Rectal smooth muscle tissue (tissue), 1 donor: ENCODE measurements around the gene GDPD4.

Source experiments
- H3K27ac ChIP-seq: one replicate; pipeline ENCODE4 v1.7.0; 2013; ENCODE audit warnings: low read depth, low read length, inconsistent platforms
- H3K27me3 ChIP-seq: one replicate; pipeline ENCODE4 v1.7.0; 2013; ENCODE audit warnings: low read length; ENCODE audit not compliant: control insufficient read depth, insufficient read depth
- H3K36me3 ChIP-seq: one replicate; pipeline ENCODE4 v1.7.0; 2013; ENCODE audit warnings: low read length; ENCODE audit not compliant: control insufficient read depth, insufficient read depth
- H3K4me1 ChIP-seq: one replicate; pipeline ENCODE4 v1.7.0; 2013; ENCODE audit warnings: low read length; ENCODE audit not compliant: control insufficient read depth, insufficient read depth
- H3K4me3 ChIP-seq: one replicate; pipeline ENCODE4 v1.7.0; 2013; ENCODE audit warnings: low read length
- H3K9ac ChIP-seq: one replicate; pipeline ENCODE4 v1.7.0; 2013; ENCODE audit warnings: low read length

GDPD4 gene

DNA sequence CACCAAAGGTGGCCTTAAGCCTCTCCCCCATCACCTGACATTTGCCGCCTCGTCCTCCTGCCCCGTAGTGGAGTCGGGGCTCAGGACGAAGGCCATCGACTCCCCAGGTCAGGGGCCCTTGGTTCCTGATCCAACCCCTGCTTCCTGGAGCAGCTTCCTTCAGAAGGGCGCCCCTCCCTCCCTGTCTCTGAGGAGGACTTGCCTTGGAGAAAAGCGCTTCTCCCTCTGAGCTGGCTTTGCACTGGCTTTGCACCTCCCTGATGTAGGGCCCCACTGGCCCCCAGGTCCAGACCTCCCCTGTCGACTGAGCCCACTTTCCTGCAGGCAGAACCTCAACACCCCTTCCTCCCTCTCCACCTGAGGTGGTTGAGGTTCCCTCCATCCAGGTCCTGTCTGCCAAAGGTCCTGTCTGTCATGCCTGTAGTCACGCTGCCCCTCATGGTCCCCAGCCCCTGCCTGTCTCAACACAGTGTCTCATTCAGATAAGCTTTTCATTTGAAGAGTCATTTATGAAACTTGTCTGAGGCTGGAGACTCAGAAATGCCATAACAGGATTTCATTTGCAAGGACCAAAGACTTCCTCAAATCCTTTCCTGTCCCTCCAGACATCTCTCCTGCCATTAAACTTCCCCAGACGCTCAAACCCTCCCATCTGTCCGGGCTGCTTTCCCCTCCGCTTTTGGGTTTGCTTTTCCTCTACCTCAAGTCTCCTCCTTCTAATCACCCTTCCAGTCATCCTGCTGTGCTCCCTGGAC, 95.0 kb downstream of the GDPD4 start:
- no peak overlapping the region for H3K9ac ChIP-seq
- H3K27ac ChIP-seq = no peak overlapping the region
- H3K27me3 ChIP-seq = no peaks in the 10 kb centered on the region
- H3K4me1 ChIP-seq = no peaks in the 10 kb centered on the region
- H3K36me3 ChIP-seq = no peaks in the 10 kb centered on the region
- H3K4me3 ChIP-seq = no peak overlapping the region

DNA sequence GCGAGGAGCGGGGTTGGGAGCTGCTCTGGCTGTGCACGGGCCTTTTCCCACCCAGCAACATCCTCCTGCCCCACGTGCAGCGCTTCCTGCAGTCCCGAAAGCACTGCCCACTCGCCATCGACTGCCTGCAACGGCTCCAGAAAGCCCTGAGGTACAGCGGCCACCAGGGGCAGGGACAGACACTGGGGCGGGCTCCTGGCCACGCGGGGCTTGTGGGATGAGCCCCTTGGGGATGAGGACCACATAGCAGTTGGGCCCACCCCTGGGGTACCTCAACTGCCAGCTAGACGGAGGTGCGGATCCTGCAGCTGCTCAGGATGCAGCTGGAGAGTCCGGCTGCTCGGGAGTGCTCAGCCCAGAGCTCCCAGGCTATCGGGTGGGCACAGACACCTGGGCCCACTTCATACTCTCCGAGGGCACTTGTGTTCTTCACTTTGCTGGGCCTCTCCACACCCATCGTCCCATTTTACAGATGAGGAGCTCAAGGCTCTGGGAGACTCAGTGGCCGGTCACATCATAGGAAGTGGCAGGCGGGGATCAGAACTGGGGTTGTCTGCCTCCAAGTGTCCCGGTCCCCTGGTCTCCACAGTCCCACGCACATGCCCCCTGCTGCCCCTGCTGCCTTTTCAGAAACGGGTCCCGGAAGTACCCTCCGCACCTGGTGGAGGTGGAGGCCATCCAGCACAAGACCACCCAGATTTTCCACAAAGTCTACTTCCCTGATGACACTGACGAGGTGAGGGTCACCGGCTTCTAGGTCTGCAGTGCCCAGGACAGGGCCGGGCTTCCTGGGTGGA, 95.8 kb downstream of the GDPD4 start:
- no peaks in the 10 kb centered on the region for H3K27me3 ChIP-seq
- no peak overlapping the region for H3K27ac ChIP-seq
- no peaks in the 10 kb centered on the region for H3K4me1 ChIP-seq
- H3K36me3 ChIP-seq = no peaks in the 10 kb centered on the region
- H3K9ac ChIP-seq = no peak overlapping the region
- no peak overlapping the region for H3K4me3 ChIP-seq

GRCh38 chr11:77204754-77205466, 96.6 kb downstream of the GDPD4 start:
- no peak overlapping the region for H3K9ac ChIP-seq
- no peak overlapping the region for H3K4me3 ChIP-seq
- no peaks in the 10 kb centered on the region for H3K36me3 ChIP-seq
- no peak overlapping the region for H3K27ac ChIP-seq
- no peaks in the 10 kb centered on the region for H3K4me1 ChIP-seq
- H3K27me3 ChIP-seq = no peaks in the 10 kb centered on the region

DNA sequence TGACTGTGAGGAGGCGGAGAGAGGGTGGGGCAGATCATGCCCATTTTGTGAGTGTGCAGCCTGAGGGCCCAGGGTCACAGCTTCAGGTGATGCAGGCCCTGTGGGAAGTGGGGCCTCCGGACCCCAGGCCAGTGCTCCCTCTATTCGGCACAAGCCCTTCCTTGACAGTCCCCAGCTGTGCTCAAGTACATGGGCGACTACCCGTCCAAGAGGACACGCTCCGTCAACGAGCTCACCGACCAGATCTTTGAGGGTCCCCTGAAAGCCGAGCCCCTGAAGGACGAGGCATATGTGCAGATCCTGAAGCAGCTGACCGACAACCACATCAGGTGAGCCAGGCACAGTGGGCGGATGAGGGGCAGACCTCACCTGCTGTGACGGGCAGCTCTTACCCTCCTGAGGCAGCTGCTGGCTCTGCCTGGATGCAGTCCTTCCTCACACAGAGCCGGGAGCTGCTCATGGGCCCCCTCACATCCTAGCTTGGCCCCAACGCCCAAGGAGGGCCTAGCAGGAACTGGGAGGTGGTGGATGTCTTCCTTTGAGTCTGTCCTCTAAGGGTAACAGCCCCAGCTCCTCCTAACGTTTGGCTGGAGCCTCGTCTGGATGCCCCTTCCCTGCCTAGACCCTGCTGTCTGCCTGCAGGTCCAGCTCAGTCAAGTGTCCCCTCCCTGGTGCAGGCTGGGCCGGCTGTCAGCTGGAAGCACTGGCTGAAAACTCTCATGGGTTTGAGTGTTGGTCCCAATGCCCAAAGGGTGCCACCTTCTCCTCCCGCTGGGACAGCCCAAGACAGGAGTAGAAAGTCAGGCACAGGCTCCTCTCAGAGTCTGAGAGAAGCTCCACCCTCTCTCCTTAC, 97.4 kb downstream of the GDPD4 start:
- H3K27ac ChIP-seq = no peak overlapping the region
- no peaks in the 10 kb centered on the region for H3K27me3 ChIP-seq
- H3K4me1 ChIP-seq = no peaks in the 10 kb centered on the region
- H3K4me3 ChIP-seq = no peak overlapping the region
- H3K36me3 ChIP-seq = no peaks in the 10 kb centered on the region
- no peak overlapping the region for H3K9ac ChIP-seq

GRCh38 chr11:77202941-77203900, 98.3 kb downstream of the GDPD4 start:
- Histone ChIP-seq H3K4me3 (no peak overlapping the region), H3K4me1 (no peaks in the 10 kb centered on the region), H3K27me3 (no peaks in the 10 kb centered on the region), H3K36me3 (no peaks in the 10 kb centered on the region), H3K27ac (no peak overlapping the region), H3K9ac (no peak overlapping the region)

DNA sequence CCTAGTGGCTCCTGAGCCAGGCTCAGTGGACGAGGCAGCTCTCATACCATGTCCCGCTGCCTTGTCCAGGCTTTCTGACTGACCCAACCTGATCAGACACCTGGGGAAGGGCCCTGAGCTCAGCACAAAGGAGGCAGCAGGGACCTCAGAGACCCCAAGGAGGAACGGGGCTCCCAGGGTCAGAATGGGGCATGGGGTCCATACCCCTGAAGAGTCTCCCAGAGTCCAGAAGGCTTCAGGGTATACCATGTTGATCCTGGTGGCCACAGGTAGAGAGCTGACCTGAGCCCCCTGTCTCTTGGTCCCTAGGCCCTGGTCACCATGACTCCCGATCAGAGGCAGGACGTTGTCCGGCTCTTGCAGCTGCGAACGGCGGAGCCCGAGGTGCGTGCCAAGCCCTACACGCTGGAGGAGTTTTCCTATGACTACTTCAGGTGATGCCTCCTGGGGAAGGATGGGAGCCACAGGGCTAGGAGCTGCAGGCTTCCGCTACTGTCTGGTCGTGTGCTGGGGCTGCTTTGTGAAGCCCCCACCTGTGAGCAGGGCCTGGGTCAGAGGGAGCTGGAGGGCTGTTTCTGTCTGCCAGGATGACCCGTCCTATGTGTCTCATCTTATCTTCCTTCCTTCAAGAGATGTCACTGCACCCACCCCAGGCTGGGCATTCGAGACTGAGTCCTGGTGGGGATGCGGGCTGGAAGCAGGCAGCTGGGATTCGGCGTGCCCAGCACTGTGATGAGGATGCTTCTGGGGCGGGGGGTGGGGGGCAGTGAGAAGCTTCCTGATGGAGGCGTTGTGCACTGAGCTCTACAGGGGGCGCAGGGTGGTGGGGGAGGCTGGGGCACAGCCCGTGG, 99.3 kb downstream of the GDPD4 start:
- Histone ChIP-seq H3K27me3 (no peaks in the 10 kb centered on the region), H3K36me3 (no peaks in the 10 kb centered on the region), H3K27ac (no peak overlapping the region), H3K4me3 (no peak overlapping the region), H3K9ac (no peak overlapping the region), H3K4me1 (no peaks in the 10 kb centered on the region)

DNA sequence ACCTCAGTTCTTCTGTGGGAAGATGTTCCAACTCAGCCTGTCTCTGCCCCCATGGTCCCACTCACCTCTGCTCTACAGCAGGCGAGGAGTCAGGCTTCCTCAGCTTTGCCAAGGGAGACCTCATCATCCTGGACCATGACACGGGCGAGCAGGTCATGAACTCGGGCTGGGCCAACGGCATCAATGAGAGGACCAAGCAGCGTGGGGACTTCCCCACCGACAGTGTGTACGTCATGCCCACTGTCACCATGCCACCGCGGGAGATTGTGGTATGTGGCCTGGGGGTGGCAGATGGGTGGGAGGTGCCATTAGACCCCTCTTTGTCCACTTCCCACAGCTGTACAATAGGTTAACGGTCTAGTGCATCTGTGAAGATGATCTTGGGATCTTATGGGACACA, 100.1 kb downstream of the GDPD4 start:
- Histone ChIP-seq H3K27ac (no peak overlapping the region), H3K4me3 (no peak overlapping the region), H3K4me1 (no peaks in the 10 kb centered on the region), H3K27me3 (no peaks in the 10 kb centered on the region), H3K36me3 (no peaks in the 10 kb centered on the region), H3K9ac (no peak overlapping the region)

DNA sequence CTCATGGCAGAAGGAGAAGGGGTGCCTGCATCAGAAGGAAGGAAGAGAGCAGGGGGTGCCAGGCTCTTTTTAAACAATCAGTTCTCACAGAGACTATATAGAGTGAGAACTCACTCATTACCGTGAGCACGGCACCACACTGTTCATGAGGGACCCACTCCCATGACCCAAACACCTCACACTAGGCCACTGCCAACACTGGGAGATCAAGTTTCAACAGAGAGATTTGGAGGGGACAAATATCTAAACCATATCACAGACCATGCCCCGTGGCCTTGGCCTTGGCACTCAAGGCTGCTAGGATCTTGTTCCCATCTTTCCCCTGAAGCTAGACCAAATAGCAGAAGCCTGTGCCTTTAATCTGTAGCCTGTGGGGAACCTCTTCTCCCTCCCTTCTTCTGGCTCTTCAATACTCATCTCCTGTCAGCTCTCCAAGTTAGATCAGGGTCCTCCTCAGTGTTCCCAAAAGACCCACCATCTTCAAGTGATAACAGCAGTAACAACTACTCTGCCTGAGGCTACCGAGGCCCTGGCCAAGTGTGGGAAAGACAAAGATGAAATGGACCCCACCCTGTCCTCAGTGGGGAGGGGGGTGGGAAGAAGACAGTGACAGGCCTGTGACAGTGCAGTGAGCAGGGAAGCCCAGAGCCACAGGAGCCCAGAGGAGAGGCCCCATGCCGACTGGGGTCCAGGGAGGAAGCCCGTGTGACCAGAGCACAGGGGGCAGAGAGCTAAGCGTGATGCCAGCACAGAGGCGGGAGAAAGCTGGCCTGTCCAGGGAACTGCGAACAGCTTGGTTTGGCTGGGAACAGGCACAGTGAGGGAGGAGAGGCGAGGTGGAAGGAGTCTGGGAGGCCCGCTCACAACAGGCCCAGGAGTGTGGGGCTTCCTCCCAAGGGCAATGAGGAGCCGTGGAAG, 100.9 kb downstream of the GDPD4 start:
- Histone ChIP-seq H3K9ac (no peak overlapping the region), H3K36me3 (no peaks in the 10 kb centered on the region), H3K4me1 (no peaks in the 10 kb centered on the region), H3K27me3 (no peaks in the 10 kb centered on the region), H3K27ac (no peak overlapping the region), H3K4me3 (no peak overlapping the region)

DNA sequence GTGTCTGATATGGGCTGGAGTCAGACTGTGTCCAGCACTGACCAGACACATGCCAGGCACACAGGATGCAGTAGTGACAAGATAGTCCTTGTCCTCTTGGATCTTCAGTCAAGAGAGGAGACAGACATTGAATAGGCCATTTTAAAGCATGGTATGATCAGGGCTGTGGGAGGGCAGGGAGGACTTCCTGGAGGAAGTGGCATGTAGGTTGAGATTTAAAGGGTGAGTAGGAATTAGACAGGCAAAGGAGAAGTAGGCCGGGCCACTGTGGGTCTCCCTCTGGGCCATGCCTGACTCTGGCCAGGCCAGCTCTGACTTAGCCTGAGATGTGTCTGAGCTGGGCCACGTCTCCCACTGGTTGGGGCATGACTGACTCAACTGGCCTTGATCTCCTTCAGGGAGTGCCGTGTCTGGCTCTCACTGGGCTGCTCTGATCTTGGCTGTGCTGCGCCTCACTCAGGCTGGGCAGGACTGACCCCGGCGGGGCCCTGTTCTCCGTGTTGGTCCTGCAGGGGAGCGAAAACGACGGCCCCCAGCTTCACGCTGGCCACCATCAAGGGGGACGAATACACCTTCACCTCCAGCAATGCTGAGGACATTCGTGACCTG, 102.2 kb downstream of the GDPD4 start:
- Histone ChIP-seq H3K27me3 (no peaks in the 10 kb centered on the region), H3K4me3 (no peak overlapping the region), H3K36me3 (no peaks in the 10 kb centered on the region), H3K9ac (no peak overlapping the region), H3K4me1 (no peaks in the 10 kb centered on the region), H3K27ac (no peak overlapping the region)

- H3K27ac ChIP-seq = no peak overlapping the region
- no peaks in the 10 kb centered on the region for H3K36me3 ChIP-seq
- no peaks in the 10 kb centered on the region for H3K4me1 ChIP-seq
- no peak overlapping the region for H3K4me3 ChIP-seq
- no peaks in the 10 kb centered on the region for H3K27me3 ChIP-seq
- no peak overlapping the region for H3K9ac ChIP-seq
Measured at GRCh38 chr11:77198440-77198849, 103.0 kb downstream of the GDPD4 start.
